Measurements from ENCODE around the gene OSBPL6. TPM values are rescaled to one million over a fixed set of nuclear protein-coding genes. Genes with fewer than 3 reads are reported as not detected.

Gene OSBPL6
- total RNA-seq, 1 experiment from 2014 or later: 0.30 TPM

GRCh38 chr2:178292586-178292985 is 98.3 kb downstream of the OSBPL6 start:
- no peaks in the 10 kb centered on the region for H4K20me1 ChIP-seq (ENCODE audit: insufficient read depth, low read depth, low read length)

GRCh38 chr2:178295115-178295514 is 100.8 kb downstream of the OSBPL6 start:
- Histone ChIP-seq H4K20me1 (ENCODE audit: insufficient read depth, low read depth, low read length) (no peaks in the 10 kb centered on the region), H3K9me2 (replicated peaks; ENCODE audit: insufficient read depth, low read length) (no peaks in the 10 kb centered on the region; the same call in 1 of the 2 replicates), H3K36me3 (ENCODE audit: insufficient read depth, low read length) (no peaks in the 10 kb centered on the region), H2AFZ (ENCODE audit: low read length) (no peak overlapping the region), H3K27me3 (ENCODE audit: low read length) (no peaks in the 10 kb centered on the region), H3K9me3 (ENCODE audit: low read length) (no peaks in the 10 kb centered on the region), H3K9ac (ENCODE audit: low read length) (no peak overlapping the region), H3K27ac (ENCODE audit: low read length) (no peak overlapping the region), H3K79me2 (ENCODE audit: low read length) (no peaks in the 10 kb centered on the region), H3K4me3 (ENCODE audit: low read length) (no peak overlapping the region), H3K4me1 (ENCODE audit: low read length) (no peaks in the 10 kb centered on the region), H3K4me2 (ENCODE audit: low read depth, low read length, poor library complexity, severe bottlenecking) (no peak overlapping the region)
- no peak for DNase-seq

More at GRCh38 chr2:178292586-178292985, 98.3 kb downstream of the OSBPL6 start:
- no peak overlapping the region for H2AFZ ChIP-seq (ENCODE audit: low read length)
- no peak overlapping the region for H3K27ac ChIP-seq (ENCODE audit: low read length)
- no peaks in the 10 kb centered on the region for H3K4me1 ChIP-seq (ENCODE audit: low read length)
- H3K79me2 ChIP-seq (ENCODE audit: low read length): no peaks in the 10 kb centered on the region
- no peaks in the 10 kb centered on the region; the same call in 1 of the 2 replicates for H3K9me2 ChIP-seq (replicated peaks; ENCODE audit: insufficient read depth, low read length)
- no peak overlapping the region for H3K4me2 ChIP-seq (ENCODE audit: low read depth, low read length, poor library complexity, severe bottlenecking)
- no peak overlapping the region for H3K4me3 ChIP-seq (ENCODE audit: low read length)
- no peaks in the 10 kb centered on the region for H3K9me3 ChIP-seq (ENCODE audit: low read length)
- H3K9ac ChIP-seq (ENCODE audit: low read length): no peak overlapping the region
- H3K27me3 ChIP-seq (ENCODE audit: low read length): no peaks in the 10 kb centered on the region
- H3K36me3 ChIP-seq (ENCODE audit: insufficient read depth, low read length): no peaks in the 10 kb centered on the region
- DNase-seq: no peak

GRCh38 chr2:178295906-178296305 is 101.6 kb downstream of the OSBPL6 start:
- no peak for DNase-seq
- Histone ChIP-seq H4K20me1 (ENCODE audit: insufficient read depth, low read depth, low read length) (no peaks in the 10 kb centered on the region), H3K9me3 (ENCODE audit: low read length) (no peaks in the 10 kb centered on the region), H3K36me3 (ENCODE audit: insufficient read depth, low read length) (no peaks in the 10 kb centered on the region), H3K27me3 (ENCODE audit: low read length) (no peaks in the 10 kb centered on the region), H3K9ac (ENCODE audit: low read length) (no peak overlapping the region), H2AFZ (ENCODE audit: low read length) (no peak overlapping the region), H3K4me2 (ENCODE audit: low read depth, low read length, poor library complexity, severe bottlenecking) (no peak overlapping the region), H3K27ac (ENCODE audit: low read length) (no peak overlapping the region), H3K4me1 (ENCODE audit: low read length) (no peaks in the 10 kb centered on the region), H3K4me3 (ENCODE audit: low read length) (no peak overlapping the region), H3K79me2 (ENCODE audit: low read length) (no peaks in the 10 kb centered on the region), H3K9me2 (replicated peaks; ENCODE audit: insufficient read depth, low read length) (no peaks in the 10 kb centered on the region; the same call in 1 of the 2 replicates)

GRCh38 chr2:178296394-178297090 is 102.2 kb downstream of the OSBPL6 start:
- Histone ChIP-seq H3K27ac (ENCODE audit: low read length) (no peak overlapping the region), H3K9ac (ENCODE audit: low read length) (no peak overlapping the region), H2AFZ (ENCODE audit: low read length) (no peak overlapping the region), H4K20me1 (ENCODE audit: insufficient read depth, low read depth, low read length) (no peaks in the 10 kb centered on the region), H3K79me2 (ENCODE audit: low read length) (no peaks in the 10 kb centered on the region), H3K4me2 (ENCODE audit: low read depth, low read length, poor library complexity, severe bottlenecking) (no peak overlapping the region), H3K27me3 (ENCODE audit: low read length) (no peaks in the 10 kb centered on the region), H3K4me1 (ENCODE audit: low read length) (no peaks in the 10 kb centered on the region), H3K4me3 (ENCODE audit: low read length) (no peak overlapping the region), H3K9me3 (ENCODE audit: low read length) (no peaks in the 10 kb centered on the region), H3K36me3 (ENCODE audit: insufficient read depth, low read length) (no peaks in the 10 kb centered on the region), H3K9me2 (replicated peaks; ENCODE audit: insufficient read depth, low read length) (no peaks in the 10 kb centered on the region; the same call in 1 of the 2 replicates)
- no peak for DNase-seq

GRCh38 chr2:178297091-178297411 is 102.7 kb downstream of the OSBPL6 start:
- Histone ChIP-seq H3K9me2 (replicated peaks; ENCODE audit: insufficient read depth, low read length) (no peaks in the 10 kb centered on the region; the same call in 1 of the 2 replicates), H3K9ac (ENCODE audit: low read length) (no peak overlapping the region), H2AFZ (ENCODE audit: low read length) (no peak overlapping the region), H3K9me3 (ENCODE audit: low read length) (no peaks in the 10 kb centered on the region), H3K4me3 (ENCODE audit: low read length) (no peak overlapping the region), H3K4me1 (ENCODE audit: low read length) (no peaks in the 10 kb centered on the region), H3K36me3 (ENCODE audit: insufficient read depth, low read length) (no peaks in the 10 kb centered on the region), H3K27ac (ENCODE audit: low read length) (no peak overlapping the region), H3K79me2 (ENCODE audit: low read length) (no peaks in the 10 kb centered on the region), H3K4me2 (ENCODE audit: low read depth, low read length, poor library complexity, severe bottlenecking) (no peak overlapping the region), H3K27me3 (ENCODE audit: low read length) (no peaks in the 10 kb centered on the region), H4K20me1 (ENCODE audit: insufficient read depth, low read depth, low read length) (no peaks in the 10 kb centered on the region)
- DNase-seq: no peak

GRCh38 chr2:178298785-178299212 is 104.5 kb downstream of the OSBPL6 start:
- no peak overlapping the region for H3K4me3 ChIP-seq (ENCODE audit: low read length)
- no peak overlapping the region for H3K9ac ChIP-seq (ENCODE audit: low read length)
- H3K9me3 ChIP-seq (ENCODE audit: low read length): no peaks in the 10 kb centered on the region
- H3K27ac ChIP-seq (ENCODE audit: low read length): no peak overlapping the region
- H3K27me3 ChIP-seq (ENCODE audit: low read length): no peaks in the 10 kb centered on the region
- H3K36me3 ChIP-seq (ENCODE audit: insufficient read depth, low read length): no peaks in the 10 kb centered on the region
- H3K79me2 ChIP-seq (ENCODE audit: low read length): no peaks in the 10 kb centered on the region
- no peak overlapping the region for H3K4me2 ChIP-seq (ENCODE audit: low read depth, low read length, poor library complexity, severe bottlenecking)
- H3K9me2 ChIP-seq (replicated peaks; ENCODE audit: insufficient read depth, low read length): no peaks in the 10 kb centered on the region; the same call in 1 of the 2 replicates
- H4K20me1 ChIP-seq (ENCODE audit: insufficient read depth, low read depth, low read length): no peaks in the 10 kb centered on the region
- DNase-seq: no peak
- no peaks in the 10 kb centered on the region for H3K4me1 ChIP-seq (ENCODE audit: low read length)
- H2AFZ ChIP-seq (ENCODE audit: low read length): no peak overlapping the region

- H3K79me2 ChIP-seq (ENCODE audit: low read length): no peaks in the 10 kb centered on the region
- H3K27me3 ChIP-seq (ENCODE audit: low read length): no peaks in the 10 kb centered on the region
- DNase-seq: no peak
- no peak overlapping the region for H2AFZ ChIP-seq (ENCODE audit: low read length)
- no peaks in the 10 kb centered on the region for H3K9me3 ChIP-seq (ENCODE audit: low read length)
- H3K9me2 ChIP-seq (replicated peaks; ENCODE audit: insufficient read depth, low read length): no peaks in the 10 kb centered on the region
- H3K27ac ChIP-seq (ENCODE audit: low read length): no peak overlapping the region
- no peak overlapping the region for H3K4me2 ChIP-seq (ENCODE audit: low read depth, low read length, poor library complexity, severe bottlenecking)
- no peak overlapping the region for H3K4me3 ChIP-seq (ENCODE audit: low read length)
- H4K20me1 ChIP-seq (ENCODE audit: insufficient read depth, low read depth, low read length): no peaks in the 10 kb centered on the region
- no peaks in the 10 kb centered on the region for H3K36me3 ChIP-seq (ENCODE audit: insufficient read depth, low read length)
- H3K9ac ChIP-seq (ENCODE audit: low read length): no peak overlapping the region
- no peaks in the 10 kb centered on the region for H3K4me1 ChIP-seq (ENCODE audit: low read length)
Measured at GRCh38 chr2:178301649-178302238, 107.4 kb downstream of the OSBPL6 start.

GRCh38 chr2:178304333-178304732 is 110.0 kb downstream of the OSBPL6 start:
- Histone ChIP-seq H3K27me3 (ENCODE audit: low read length) (no peaks in the 10 kb centered on the region), H3K79me2 (ENCODE audit: low read length) (no peaks in the 10 kb centered on the region), H2AFZ (ENCODE audit: low read length) (no peak overlapping the region), H3K4me3 (ENCODE audit: low read length) (no peak overlapping the region), H3K36me3 (ENCODE audit: insufficient read depth, low read length) (no peaks in the 10 kb centered on the region), H4K20me1 (ENCODE audit: insufficient read depth, low read depth, low read length) (no peaks in the 10 kb centered on the region), H3K9ac (ENCODE audit: low read length) (no peak overlapping the region), H3K4me1 (ENCODE audit: low read length) (no peaks in the 10 kb centered on the region), H3K9me2 (replicated peaks; ENCODE audit: insufficient read depth, low read length) (no peaks in the 10 kb centered on the region), H3K27ac (ENCODE audit: low read length) (no peak overlapping the region), H3K9me3 (ENCODE audit: low read length) (no peaks in the 10 kb centered on the region), H3K4me2 (ENCODE audit: low read depth, low read length, poor library complexity, severe bottlenecking) (no peak overlapping the region)
- no peak for DNase-seq

Data from Karpas-422 (cell line).